Aorta (tissue), 5 donors: ENCODE measurements around the gene MIAT. TPM values are rescaled to one million over a fixed set of nuclear protein-coding genes. Genes with fewer than 3 reads are reported as not detected.

Experiments used
- ATAC-seq: fragments of 200-7000 bp; cut with Tn5 transposase; one replicate; pipeline ENCODE4 v1.9.1; 2022; ENCODE audit warnings: moderate library complexity; ENCODE audit not compliant: low FRiP score
- DNase-seq, 2 donors: peaks; one replicate each; pipeline ENCODE4 v3.0.0-alpha.2; 2020
- H3K27ac ChIP-seq, 2 donors: one replicate each; pipeline ENCODE4 v1.5.1; 2013; ENCODE audit warnings: low read length in 2 of 2, mild to moderate bottlenecking in 2 of 2, moderate library complexity in 2 of 2, control low read depth in 1 of 2, inconsistent platforms in 1 of 2, low read depth in 1 of 2
- H3K27me3 ChIP-seq, 2 donors: one replicate each; pipeline ENCODE4 v1.6.1; 2013; ENCODE audit warnings: control low read depth in 1 of 2, low read length in 1 of 2, mild to moderate bottlenecking in 1 of 2, moderate library complexity in 1 of 2; ENCODE audit not compliant: insufficient read depth in 2 of 2, control insufficient read depth in 1 of 2
- H3K36me3 ChIP-seq, 2 donors: one replicate each; pipeline ENCODE4 v1.6.1; 2013; ENCODE audit warnings: control low read depth in 1 of 2, low read length in 1 of 2, mild to moderate bottlenecking in 1 of 2; ENCODE audit not compliant: insufficient read depth in 2 of 2, control insufficient read depth in 1 of 2
- H3K4me1 ChIP-seq, 2 donors: one replicate each; pipeline ENCODE4 v1.6.1; 2013; ENCODE audit warnings: low read length in 2 of 2, control low read depth in 1 of 2, mild to moderate bottlenecking in 1 of 2, moderate library complexity in 1 of 2; ENCODE audit not compliant: insufficient read depth in 2 of 2, control insufficient read depth in 1 of 2
- H3K4me3 ChIP-seq, 2 donors: one replicate each; pipeline ENCODE4 v1.5.1; 2013; ENCODE audit warnings: low read length in 2 of 2, control low read depth in 1 of 2, mild to moderate bottlenecking in 1 of 2
- H3K9me3 ChIP-seq: one replicate; pipeline ENCODE4 v1.6.1; 2013; ENCODE audit warnings: mild to moderate bottlenecking, low read length; ENCODE audit not compliant: control insufficient read depth
- WGBS, 2 donors: extraction: QIAGEN DNeasy Blood & Tissue Kit; methylation state at CpG; one replicate each; pipeline ENCODE4 v1.1.7; 2013; 5-methylcytosine and 5-hydroxymethylcytosine counted together
- intact Hi-C, 2 donors: fragments of 100-400 bp; cut with DNase I; formaldehyde crosslinking; loops; one replicate each; pipeline versions ENCODE4 v1.14.2 to v1.15.0; 2022
- polyA plus RNA-seq, 2 donors: library from polyadenylated mRNA; stranded (reverse); fragments of 200-250 nt; gene quantifications; one replicate each; pipeline ENCODE4 v1.2.3, GENCODE V29; 2013
- total RNA-seq, 2 donors: library from RNA; stranded (reverse); fragmentation: NEBNext Ultra II Directional; extraction: Animal tissue kit (Norgen Biotek cat#: 25700); gene quantifications; one replicate each; pipeline ENCODE4 v1.2.1, GENCODE V29; 2021
- donor health status: healthy with polysubstance abuse.
- donor health status: Bipolar disorder and iron deficiency.
- donor health status: DM: no; HTN: no; CAD: no.
- donor health status: DM: no; HTN: no; CAD: no.
- donor health status: DM: yes; HTN: yes; CAD: no.

Gene MIAT
- total and polyA plus RNA-seq, 4 donors: 0.28 to 5.0 (median 1.6) TPM; not detected in 1

GRCh38 chr22:26658671-26659478 is 1.5 kb downstream of the MIAT start:
- Histone ChIP-seq H3K9me3 (no peaks in the 10 kb centered on the region), H3K27ac (no peak overlapping the region), H3K27me3 (no peaks in the 10 kb centered on the region), H3K4me3 (no peak overlapping the region), H3K36me3 (no peaks in the 10 kb centered on the region), H3K4me1 (no peaks in the 10 kb centered on the region)
- intact Hi-C loops: no loop called here
- DNase-seq (peak in 1 of 2 donors; percentile 72), ATAC-seq (peak; percentile 37)
- 3 to 4% methylated on average over 27 of the region's 27 CpGs for WGBS, 2 donors

DNA sequence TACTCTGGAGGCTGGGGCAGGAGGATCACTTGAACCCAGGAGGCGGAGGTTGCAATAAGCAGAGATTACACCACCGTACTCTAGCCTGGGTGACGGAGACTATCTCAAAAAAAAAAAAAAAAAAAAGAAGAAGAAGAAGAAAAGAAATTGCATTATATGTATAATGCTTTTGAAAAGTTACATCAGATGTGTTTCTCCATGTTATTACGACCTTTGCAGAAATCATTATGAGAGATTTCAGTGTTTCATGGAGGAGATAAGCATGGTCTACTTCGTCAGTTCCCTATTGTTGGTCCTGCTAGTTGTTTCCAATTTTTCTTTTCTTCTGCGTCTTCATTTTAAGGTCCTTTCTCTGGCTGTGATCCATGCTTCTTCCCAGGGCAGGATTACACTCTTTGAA is 3.0 kb downstream of the MIAT start:
- DNase-seq (no peak), ATAC-seq (no peak)
- 77% methylated on average over 6 of the region's 6 CpGs for WGBS, 2 donors
- Histone ChIP-seq H3K4me3 (no peak overlapping the region), H3K9me3 (no peaks in the 10 kb centered on the region), H3K4me1 (no peaks in the 10 kb centered on the region), H3K36me3 (no peaks in the 10 kb centered on the region), H3K27ac (no peak overlapping the region), H3K27me3 (no peaks in the 10 kb centered on the region)
- intact Hi-C loops: no loop called here

GRCh38 chr22:26660961-26661578 is 3.7 kb downstream of the MIAT start:
- H3K27ac ChIP-seq: no peak overlapping the region
- DNase-seq (no peak), ATAC-seq (no peak)
- intact Hi-C loops: no loop called here
- no peak overlapping the region for H3K4me3 ChIP-seq
- H3K9me3 ChIP-seq: no peaks in the 10 kb centered on the region
- H3K36me3 ChIP-seq: no peaks in the 10 kb centered on the region
- no peaks in the 10 kb centered on the region for H3K27me3 ChIP-seq
- WGBS, 2 donors: 79 to 89% methylated on average over 7 of the region's 7 CpGs
- H3K4me1 ChIP-seq: no peaks in the 10 kb centered on the region

DNA sequence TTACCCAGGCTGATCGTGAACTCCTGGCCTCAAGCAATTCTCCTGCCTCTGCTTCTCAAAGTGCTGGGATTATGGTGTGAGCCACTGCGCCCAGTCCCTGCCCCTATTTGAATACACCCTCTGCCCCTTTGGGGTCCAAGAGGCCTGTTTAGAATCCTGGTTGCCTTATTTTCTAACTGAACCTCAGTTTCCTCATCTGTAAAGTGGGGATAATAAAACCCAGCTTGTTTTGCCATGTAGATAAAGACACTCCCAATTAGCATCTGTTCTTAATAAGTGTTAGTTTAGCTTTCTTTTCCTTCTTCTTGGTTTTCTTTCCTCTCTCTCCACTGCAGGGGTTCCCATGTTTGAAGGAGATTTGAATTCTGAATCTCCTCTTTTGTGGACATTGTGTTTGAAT is 4.8 kb downstream of the MIAT start:
- H3K9me3 ChIP-seq: no peaks in the 10 kb centered on the region
- H3K27me3 ChIP-seq: no peaks in the 10 kb centered on the region
- DNase-seq (no peak), ATAC-seq (no peak)
- no peak overlapping the region for H3K27ac ChIP-seq
- no peak overlapping the region for H3K4me3 ChIP-seq
- WGBS, 2 donors: 88 to 93% methylated on average over 2 of the region's 2 CpGs
- no peaks in the 10 kb centered on the region for H3K36me3 ChIP-seq
- intact Hi-C loops: no loop called here
- H3K4me1 ChIP-seq: no peaks in the 10 kb centered on the region

- Histone ChIP-seq H3K4me1 (no peaks in the 10 kb centered on the region), H3K4me3 (no peak overlapping the region), H3K27me3 (no peaks in the 10 kb centered on the region), H3K27ac (no peak overlapping the region), H3K9me3 (no peaks in the 10 kb centered on the region), H3K36me3 (no peaks in the 10 kb centered on the region)
- no peak for DNase-seq
- intact Hi-C loops: no loop called here
- no peak for ATAC-seq
- WGBS, 2 donors: 78 to 80% methylated on average over 9 of the region's 9 CpGs
Measured at GRCh38 chr22:26663374-26663923, 6.1 kb downstream of the MIAT start.

DNA sequence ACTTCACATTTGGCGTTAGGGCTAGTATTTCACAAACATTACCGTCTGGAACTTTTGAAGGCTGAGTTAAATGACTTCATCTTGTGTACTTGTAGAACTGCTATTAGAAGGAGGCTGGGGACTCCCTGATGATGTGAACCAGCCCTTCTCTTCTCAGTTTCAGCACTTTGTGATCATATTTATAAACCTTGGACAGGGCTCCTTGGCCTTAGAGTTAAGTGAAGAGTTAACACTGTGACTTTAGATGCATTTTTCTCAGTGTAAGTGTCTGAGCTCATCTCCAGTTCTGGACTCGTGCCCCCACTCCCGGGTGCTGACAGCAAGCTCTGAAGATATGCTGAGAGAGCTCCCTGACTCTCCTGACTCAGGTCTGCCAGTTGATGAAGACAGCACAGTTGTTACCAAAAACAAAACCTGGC is 8.4 kb downstream of the MIAT start:
- intact Hi-C loops: no loop called here
- Histone ChIP-seq H3K36me3 (no peaks in the 10 kb centered on the region), H3K4me3 (no peak overlapping the region), H3K9me3 (no peaks in the 10 kb centered on the region), H3K27me3 (no peaks in the 10 kb centered on the region), H3K4me1 (no peaks in the 10 kb centered on the region), H3K27ac (no peak overlapping the region)
- 22 to 26% methylated on average over 4 of the region's 4 CpGs for WGBS, 2 donors
- DNase-seq (no peak), ATAC-seq (no peak)

DNA sequence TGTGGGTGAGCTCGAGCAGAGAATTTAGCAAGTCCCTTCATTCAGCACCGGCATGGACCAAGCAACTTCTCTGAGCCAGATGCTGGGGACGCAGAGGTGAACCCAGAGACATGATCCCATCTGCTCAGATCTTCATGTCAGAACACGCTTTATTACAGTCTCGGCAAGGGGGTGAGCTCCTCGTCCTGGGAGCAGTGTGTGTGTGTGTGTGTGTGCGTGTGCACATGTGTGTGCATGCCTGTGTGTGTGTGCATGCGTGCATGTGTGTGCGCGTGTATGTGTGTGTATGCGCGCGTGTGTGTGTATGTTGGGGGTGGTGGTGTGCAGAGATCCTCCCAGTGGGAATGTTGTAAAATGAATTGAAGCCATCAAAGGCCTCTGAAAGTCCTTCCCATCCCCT is 9.8 kb downstream of the MIAT start:
- H3K9me3 ChIP-seq: no peaks in the 10 kb centered on the region
- no peaks in the 10 kb centered on the region for H3K4me1 ChIP-seq
- H3K36me3 ChIP-seq: no peaks in the 10 kb centered on the region
- no peaks in the 10 kb centered on the region for H3K27me3 ChIP-seq
- ATAC-seq (no peak), DNase-seq (no peak)
- H3K27ac ChIP-seq: no peak overlapping the region
- intact Hi-C loops: no loop called here
- WGBS, 2 donors: 85 to 87% methylated on average over 13 of the region's 13 CpGs
- no peak overlapping the region for H3K4me3 ChIP-seq

DNA sequence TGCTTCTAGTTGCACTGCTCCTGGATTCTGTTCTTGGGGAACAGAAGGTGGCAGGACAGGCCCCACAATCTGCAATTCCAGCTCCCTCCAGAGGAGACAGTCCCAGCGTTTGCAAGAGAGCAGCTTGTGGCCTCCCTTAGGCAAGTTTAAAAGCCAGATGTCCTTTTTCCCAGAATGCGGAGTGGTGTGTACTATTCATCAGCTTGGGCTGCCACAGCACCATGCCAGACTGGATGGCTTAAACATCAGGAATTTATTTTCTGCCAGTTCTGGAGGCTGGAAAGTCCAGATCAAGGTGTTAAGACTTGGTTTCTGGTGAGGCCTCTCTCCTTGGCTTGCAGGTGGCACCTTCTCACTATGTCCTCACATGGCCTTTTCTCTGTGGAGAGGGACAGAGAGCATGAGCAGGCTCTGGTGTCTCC is 11.7 kb downstream of the MIAT start:
- intact Hi-C loops: no loop called here
- Histone ChIP-seq H3K27ac (no peak overlapping the region), H3K4me3 (no peak overlapping the region), H3K4me1 (no peaks in the 10 kb centered on the region), H3K27me3 (no peaks in the 10 kb centered on the region), H3K9me3 (no peaks in the 10 kb centered on the region), H3K36me3 (no peaks in the 10 kb centered on the region)
- ATAC-seq: no peak
- DNase-seq: no peak
- 40 to 58% methylated on average over 2 of the region's 2 CpGs for WGBS, 2 donors

DNA sequence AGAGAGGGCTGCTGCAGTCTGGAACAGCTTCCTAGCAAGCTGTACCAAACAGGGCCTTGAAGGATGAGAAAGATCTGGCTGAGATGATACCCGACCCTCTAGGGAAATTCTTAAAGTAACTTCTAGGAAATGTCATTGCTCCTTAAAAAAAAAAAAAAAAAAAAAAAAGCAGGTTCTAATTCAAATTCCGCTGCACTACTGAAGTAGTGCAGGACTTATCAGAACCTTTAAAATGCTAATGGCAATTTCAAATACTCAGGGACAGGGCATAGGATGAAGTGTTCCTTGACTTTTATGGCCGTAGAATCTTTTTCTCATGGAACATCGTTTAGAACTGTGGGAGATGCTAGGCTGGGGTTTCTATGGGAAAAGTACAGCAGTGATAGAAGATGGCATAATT is 13.1 kb downstream of the MIAT start:
- DNase-seq (no peak), ATAC-seq (no peak)
- Histone ChIP-seq H3K36me3 (no peaks in the 10 kb centered on the region), H3K27me3 (no peaks in the 10 kb centered on the region), H3K4me3 (no peak overlapping the region), H3K4me1 (no peaks in the 10 kb centered on the region), H3K27ac (no peak overlapping the region), H3K9me3 (no peaks in the 10 kb centered on the region)
- intact Hi-C loops: no loop called here
- WGBS, 2 donors: 78 to 85% methylated on average over 4 of the region's 4 CpGs
